Panc1 (cell line): ENCODE results near the gene LTC4S. TPM values are rescaled to one million over a fixed set of nuclear protein-coding genes. Genes with fewer than 3 reads are reported as not detected.

Experiments
- ATAC-seq: fragments of 200-7000 bp; cut with Tn5 transposase; 2 replicates; pipeline ENCODE4 v1.9.1; 2020; ENCODE audit warnings: mild to moderate bottlenecking, moderate library complexity
- BruUV-seq: library from RNA; stranded (reverse); fragments of 400-500 nt; replicated peaks from 2 replicates; lab custom pipeline; 2021; lab: Mats Ljungman, UMichigan
- CTCF ChIA-PET: fragments of 300-600 bp; sonication (Branson Sonifier 250); formaldehyde crosslinking; loops from one replicate; lab custom pipeline; 2022; ENCODE audit warnings: antibody characterized with exemption; lab: Charles Lee
- POLR2A ChIA-PET: fragments of 300-600 bp; sonication (Branson Sonifier 250); formaldehyde crosslinking; loops from one replicate; lab custom pipeline; 2022; ENCODE audit warnings: antibody characterized with exemption; lab: Charles Lee
- DNase-seq: peaks from one replicate; pipeline ENCODE4 v3.0.0-alpha.2; 2010; ENCODE audit warnings: low read depth, low spot score
- H3K27ac ChIP-seq: 2 replicates; pipeline ENCODE4 v1.5.1; 2011; ENCODE audit warnings: mild to moderate bottlenecking, low read length, inconsistent platforms
- H3K27me3 ChIP-seq: fragments of 200-500 bp; sonication (Bioruptor generic); 2 replicates; pipeline ENCODE4 v1.6.0; 2014; ENCODE audit warnings: low read length, inconsistent platforms; ENCODE audit not compliant: control insufficient read depth, insufficient read depth
- H3K36me3 ChIP-seq: fragments of 200-500 bp; sonication (Bioruptor generic); 2 replicates; pipeline ENCODE4 v1.5.1; 2014; ENCODE audit warnings: inconsistent platforms, mild to moderate bottlenecking, low read length, moderate library complexity; ENCODE audit not compliant: control insufficient read depth, insufficient read depth
- H3K4me1 ChIP-seq: 2 replicates; pipeline ENCODE4 v1.5.1; 2011; ENCODE audit warnings: inconsistent platforms, mild to moderate bottlenecking, low read length, moderate library complexity; ENCODE audit not compliant: control insufficient read depth, insufficient read depth
- H3K4me3 ChIP-seq, 2 experiments: 2 replicates each; pipeline ENCODE4 v1.5.1; 2011 to 2012; ENCODE audit warnings: low read depth in 2 of 2, low read length in 2 of 2, mild to moderate bottlenecking in 2 of 2, inconsistent platforms in 1 of 2, moderate library complexity in 1 of 2
- H3K9me3 ChIP-seq: fragments of 200-500 bp; sonication (Bioruptor generic); 2 replicates; pipeline ENCODE4 v1.5.1; 2014; ENCODE audit warnings: low read depth, mild to moderate bottlenecking, inconsistent platforms, low read length, moderate library complexity; ENCODE audit not compliant: control insufficient read depth, insufficient read depth
- POLR2AphosphoS5 ChIP-seq: IDR thresholded peaks from 2 replicates; pipeline ENCODE4 v1.6.1; 2012; ENCODE audit warnings: mild to moderate bottlenecking, low read depth, low read length, moderate library complexity
- SIN3A ChIP-seq: IDR thresholded peaks from 2 replicates; pipeline ENCODE4 v1.6.1; 2012; ENCODE audit warnings: low read depth, mild to moderate bottlenecking, low read length, moderate library complexity, borderline replicate concordance; ENCODE audit not compliant: insufficient read depth
- TCF7L2 ChIP-seq: IDR thresholded peaks from 2 replicates; pipeline ENCODE4 v1.6.1; 2011; ENCODE audit warnings: mild to moderate bottlenecking, low read depth, low read length, inconsistent platforms
- in situ Hi-C: cut with HindIII; loops from 2 replicates; pipeline ENCODE4 v1.10.0; 2016; ENCODE audit warnings: low sequenced_read_pairs, low pct_unique_long_range_greater_than_20kb
- intact Hi-C: fragments of 100-400 bp; cut with micrococcal nuclease; formaldehyde crosslinking; loops from one replicate; pipeline ENCODE4 v1.10.0; 2022; ENCODE audit not compliant: unreplicated experiment
- total RNA-seq: library from RNA; stranded (reverse); gene quantifications from one replicate; pipeline ENCODE4 v1.2.1, GENCODE V29; 2021; ENCODE audit not compliant: unreplicated experiment
- TF ChIP-seq, protein P1 (sequence below), 2 experiments: IDR thresholded peaks; 2 replicates each; pipeline ENCODE4 v1.6.1; 2011 to 2012; ENCODE audit warnings: low read depth in 2 of 2, control low read depth in 1 of 2, low read length in 1 of 2, mild to moderate bottlenecking in 1 of 2, moderate library complexity in 1 of 2; ENCODE audit not compliant: insufficient read depth in 1 of 2
- TF ChIP-seq, protein P2 (sequence below): fragments of 450-650 bp; IDR thresholded peaks from 2 replicates; pipeline ENCODE4 v1.5.1; 2017; ENCODE audit warnings: mild to moderate bottlenecking

LTC4S gene
- total RNA-seq, 1 experiment from 2014 or later = 0.69 TPM

GRCh38 chr5:179812997-179813607 lies 19.3 kb downstream of the LTC4S start:
- intact Hi-C loops = no loop called here
- CTCF ChIA-PET = no interaction called here
- H3K4me1 ChIP-seq = peaks cover 8% of the 10 kb centered on the region
- DNase-seq (no peak), ATAC-seq (no peak)
- TF ChIP-seq, protein P1, sequence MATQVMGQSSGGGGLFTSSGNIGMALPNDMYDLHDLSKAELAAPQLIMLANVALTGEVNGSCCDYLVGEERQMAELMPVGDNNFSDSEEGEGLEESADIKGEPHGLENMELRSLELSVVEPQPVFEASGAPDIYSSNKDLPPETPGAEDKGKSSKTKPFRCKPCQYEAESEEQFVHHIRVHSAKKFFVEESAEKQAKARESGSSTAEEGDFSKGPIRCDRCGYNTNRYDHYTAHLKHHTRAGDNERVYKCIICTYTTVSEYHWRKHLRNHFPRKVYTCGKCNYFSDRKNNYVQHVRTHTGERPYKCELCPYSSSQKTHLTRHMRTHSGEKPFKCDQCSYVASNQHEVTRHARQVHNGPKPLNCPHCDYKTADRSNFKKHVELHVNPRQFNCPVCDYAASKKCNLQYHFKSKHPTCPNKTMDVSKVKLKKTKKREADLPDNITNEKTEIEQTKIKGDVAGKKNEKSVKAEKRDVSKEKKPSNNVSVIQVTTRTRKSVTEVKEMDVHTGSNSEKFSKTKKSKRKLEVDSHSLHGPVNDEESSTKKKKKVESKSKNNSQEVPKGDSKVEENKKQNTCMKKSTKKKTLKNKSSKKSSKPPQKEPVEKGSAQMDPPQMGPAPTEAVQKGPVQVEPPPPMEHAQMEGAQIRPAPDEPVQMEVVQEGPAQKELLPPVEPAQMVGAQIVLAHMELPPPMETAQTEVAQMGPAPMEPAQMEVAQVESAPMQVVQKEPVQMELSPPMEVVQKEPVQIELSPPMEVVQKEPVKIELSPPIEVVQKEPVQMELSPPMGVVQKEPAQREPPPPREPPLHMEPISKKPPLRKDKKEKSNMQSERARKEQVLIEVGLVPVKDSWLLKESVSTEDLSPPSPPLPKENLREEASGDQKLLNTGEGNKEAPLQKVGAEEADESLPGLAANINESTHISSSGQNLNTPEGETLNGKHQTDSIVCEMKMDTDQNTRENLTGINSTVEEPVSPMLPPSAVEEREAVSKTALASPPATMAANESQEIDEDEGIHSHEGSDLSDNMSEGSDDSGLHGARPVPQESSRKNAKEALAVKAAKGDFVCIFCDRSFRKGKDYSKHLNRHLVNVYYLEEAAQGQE (IDR thresholded peaks at IDR 0.05; ENCODE audit: insufficient read depth in 1 of 2, low read depth in 2 of 2, low read length in 1 of 2) = no peak
- TF ChIP-seq SIN3A = no peak
- TF ChIP-seq, protein P2, sequence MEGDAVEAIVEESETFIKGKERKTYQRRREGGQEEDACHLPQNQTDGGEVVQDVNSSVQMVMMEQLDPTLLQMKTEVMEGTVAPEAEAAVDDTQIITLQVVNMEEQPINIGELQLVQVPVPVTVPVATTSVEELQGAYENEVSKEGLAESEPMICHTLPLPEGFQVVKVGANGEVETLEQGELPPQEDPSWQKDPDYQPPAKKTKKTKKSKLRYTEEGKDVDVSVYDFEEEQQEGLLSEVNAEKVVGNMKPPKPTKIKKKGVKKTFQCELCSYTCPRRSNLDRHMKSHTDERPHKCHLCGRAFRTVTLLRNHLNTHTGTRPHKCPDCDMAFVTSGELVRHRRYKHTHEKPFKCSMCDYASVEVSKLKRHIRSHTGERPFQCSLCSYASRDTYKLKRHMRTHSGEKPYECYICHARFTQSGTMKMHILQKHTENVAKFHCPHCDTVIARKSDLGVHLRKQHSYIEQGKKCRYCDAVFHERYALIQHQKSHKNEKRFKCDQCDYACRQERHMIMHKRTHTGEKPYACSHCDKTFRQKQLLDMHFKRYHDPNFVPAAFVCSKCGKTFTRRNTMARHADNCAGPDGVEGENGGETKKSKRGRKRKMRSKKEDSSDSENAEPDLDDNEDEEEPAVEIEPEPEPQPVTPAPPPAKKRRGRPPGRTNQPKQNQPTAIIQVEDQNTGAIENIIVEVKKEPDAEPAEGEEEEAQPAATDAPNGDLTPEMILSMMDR = no peak
- no peak for TF ChIP-seq POLR2AphosphoS5
- TF ChIP-seq TCF7L2 = no peak
- H3K36me3 ChIP-seq = no peaks in the 10 kb centered on the region; the same call in 1 of the 2 replicates
- no peaks in the 10 kb centered on the region for H3K9me3 ChIP-seq
- POLR2A ChIA-PET = interaction anchor here (0.7 kb wide), 1 partner anchor 9 kb away, joined by 5 read pairs; no protein-coding TSS in a partner anchor
- in situ Hi-C loops = no loop called here
- H3K27me3 ChIP-seq = no peaks in the 10 kb centered on the region
- BruUV-seq = no TSS peak
- no peak overlapping the region for H3K4me3 ChIP-seq
- no peak overlapping the region for H3K27ac ChIP-seq

- ChIA-PET CTCF (no interaction called here), POLR2A (no interaction called here)
- H3K27ac ChIP-seq = peak overlapping the region; percentile 15; the same call in 1 of the 2 replicates
- no peaks in the 10 kb centered on the region; the same call in 1 of the 2 replicates for H3K36me3 ChIP-seq
- DNase-seq = no peak
- H3K4me3 ChIP-seq = no peak overlapping the region
- intact Hi-C loops (no loop called here), in situ Hi-C loops (no loop called here)
- ATAC-seq = no peak
- H3K27me3 ChIP-seq = no peaks in the 10 kb centered on the region
- H3K4me1 ChIP-seq = peaks cover 17% of the 10 kb centered on the region
- TF ChIP-seq, protein P1 (IDR thresholded peaks at IDR 0.05; ENCODE audit: insufficient read depth in 1 of 2, low read depth in 2 of 2, low read length in 1 of 2) = no peak
- TF ChIP-seq POLR2AphosphoS5 = no peak
- TF ChIP-seq SIN3A = no peak
- TF ChIP-seq, protein P2 = no peak
- no peak for TF ChIP-seq TCF7L2
- BruUV-seq = no TSS peak
- H3K9me3 ChIP-seq = no peaks in the 10 kb centered on the region
Measured at GRCh38 chr5:179814090-179814489, 20.3 kb downstream of the LTC4S start.
